Central memory CD4-positive, alpha-beta T cell (primary cell): Measurements from ENCODE around the gene CKS2.

Experiments
- DNase-seq: peaks from one replicate; pipeline ENCODE4 v3.0.0; 2022

CKS2 gene

DNA sequence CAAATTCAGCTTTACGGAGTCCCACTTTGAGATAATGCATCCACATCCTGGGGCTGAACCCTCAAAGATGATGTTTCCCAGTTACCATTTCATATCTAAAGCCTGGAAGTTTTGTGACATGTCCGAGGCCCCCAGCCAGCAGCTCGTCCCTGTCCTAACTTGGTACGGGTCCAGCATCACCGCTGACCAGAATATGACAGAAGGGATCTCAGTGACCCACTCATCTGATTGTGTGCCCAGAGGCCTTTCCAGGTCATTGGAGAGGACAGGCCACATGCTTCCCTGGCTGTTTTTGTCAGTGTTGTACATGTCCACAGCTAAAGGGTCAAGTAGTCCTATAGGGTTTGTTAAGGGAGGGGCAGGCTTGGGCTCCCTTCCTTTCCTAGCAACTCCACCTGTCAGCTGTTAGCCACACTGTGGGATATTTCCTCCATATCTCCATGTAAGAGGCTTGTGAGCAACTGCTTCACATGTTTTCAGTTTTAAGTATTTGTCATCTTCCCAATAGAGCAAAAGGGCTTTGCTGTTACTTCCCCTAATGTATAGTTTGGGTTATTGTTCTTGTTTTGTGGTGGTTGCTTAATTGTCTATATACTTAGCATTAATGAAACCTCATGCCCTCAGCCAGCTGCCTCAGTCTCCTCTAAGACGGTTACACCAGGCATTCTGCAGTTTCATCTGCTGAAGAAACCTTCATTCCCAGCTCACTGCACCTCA, 40.7 kb downstream of the CKS2 start:
- no peak for DNase-seq

DNA sequence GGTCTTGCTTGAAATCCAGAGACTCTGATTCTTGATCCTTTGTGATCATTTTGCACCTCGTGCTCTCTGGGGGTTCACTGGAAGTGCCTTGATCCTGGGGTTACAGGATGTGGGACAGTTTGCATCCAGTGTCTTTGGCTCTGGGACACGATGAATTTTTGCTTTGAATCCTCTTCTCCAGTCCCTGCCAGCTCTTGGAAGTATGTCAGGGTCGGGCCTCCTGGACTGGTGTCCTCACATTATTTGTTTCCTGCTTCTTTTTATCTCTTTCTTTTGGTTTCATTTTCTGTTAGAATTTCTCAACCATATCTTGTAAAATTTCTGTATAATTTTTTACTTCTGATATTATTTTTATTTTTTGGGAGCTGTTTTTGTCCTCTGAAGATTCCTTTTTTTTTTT, 41.5 kb downstream of the CKS2 start:
- no peak for DNase-seq

DNA sequence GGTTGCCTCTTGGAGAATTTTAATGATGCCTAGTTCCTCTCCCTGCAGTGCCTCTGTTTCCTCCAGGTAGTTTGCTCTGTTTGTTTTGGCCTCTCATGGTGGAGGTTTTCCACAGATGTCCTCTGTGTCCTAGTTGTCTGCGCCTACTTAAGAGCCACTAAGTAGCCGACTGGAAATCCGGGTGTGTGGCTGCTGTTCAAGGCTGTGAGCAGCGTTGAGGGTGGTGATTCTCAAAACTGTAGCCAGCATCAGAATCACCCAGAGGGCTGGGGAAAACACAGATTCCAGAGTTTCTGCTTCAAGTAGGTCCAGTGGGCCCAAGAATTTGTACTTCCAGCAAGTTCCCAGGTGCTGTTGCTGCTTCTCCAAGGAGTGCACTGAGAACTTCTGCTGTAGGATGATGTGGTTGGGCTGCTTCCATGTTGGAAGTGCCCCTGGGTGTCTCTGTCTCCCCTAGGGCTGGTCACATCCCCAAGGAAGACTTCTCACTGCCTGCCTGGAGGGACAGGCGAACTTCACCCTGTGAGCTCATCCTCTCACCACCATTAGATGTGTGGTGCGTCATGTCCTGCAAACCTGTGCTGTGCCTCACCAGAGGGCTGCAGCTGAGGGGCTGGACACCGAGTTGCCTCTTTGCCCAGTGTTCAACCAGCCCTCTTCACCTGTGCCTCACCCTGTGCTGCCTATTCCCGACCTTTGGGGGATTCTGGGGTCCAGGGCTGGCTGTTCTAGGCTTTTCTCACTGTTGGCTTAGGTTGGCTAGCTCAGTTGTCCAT, 42.1 kb downstream of the CKS2 start:
- DNase-seq, result no peak

DNA sequence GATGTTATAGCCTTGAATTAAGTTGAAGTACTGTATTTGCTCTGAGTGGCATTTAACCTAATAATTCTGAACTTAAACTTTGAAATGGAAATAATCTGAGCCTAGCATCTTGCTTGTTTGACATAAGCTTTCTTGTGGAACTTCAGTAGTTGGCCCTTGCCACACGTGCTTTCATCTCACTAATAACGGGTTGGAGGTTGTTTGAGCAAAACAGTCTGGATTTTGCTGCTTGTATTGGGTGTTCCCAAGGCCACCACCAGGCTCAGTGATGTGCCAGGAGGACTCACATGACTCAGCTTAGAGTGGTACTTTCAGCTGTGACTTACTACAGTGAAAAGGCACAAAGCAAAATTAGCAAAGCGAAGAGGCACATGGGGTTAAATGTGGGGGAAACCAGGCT, 43.0 kb downstream of the CKS2 start:
- no peak for DNase-seq

DNA sequence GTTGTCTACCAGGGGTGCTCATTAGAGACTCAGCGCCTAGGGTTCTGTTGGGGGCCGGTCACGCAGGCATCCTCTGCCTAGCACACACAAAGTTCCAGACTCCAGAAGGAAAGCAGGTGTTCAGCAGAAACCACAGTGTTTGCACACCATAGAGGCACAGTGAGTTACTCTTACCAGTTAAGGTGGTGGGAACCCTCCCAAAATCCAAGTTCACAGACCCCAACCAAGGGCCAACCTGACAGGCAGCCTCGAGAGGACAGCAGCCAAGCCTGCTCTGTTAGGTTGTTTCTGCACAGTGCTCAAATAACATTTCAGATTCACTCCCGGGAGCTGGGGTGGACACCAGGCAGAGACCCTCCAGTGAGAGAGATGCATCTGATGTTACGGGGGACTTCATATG, 43.5 kb downstream of the CKS2 start:
- no peak for DNase-seq

DNA sequence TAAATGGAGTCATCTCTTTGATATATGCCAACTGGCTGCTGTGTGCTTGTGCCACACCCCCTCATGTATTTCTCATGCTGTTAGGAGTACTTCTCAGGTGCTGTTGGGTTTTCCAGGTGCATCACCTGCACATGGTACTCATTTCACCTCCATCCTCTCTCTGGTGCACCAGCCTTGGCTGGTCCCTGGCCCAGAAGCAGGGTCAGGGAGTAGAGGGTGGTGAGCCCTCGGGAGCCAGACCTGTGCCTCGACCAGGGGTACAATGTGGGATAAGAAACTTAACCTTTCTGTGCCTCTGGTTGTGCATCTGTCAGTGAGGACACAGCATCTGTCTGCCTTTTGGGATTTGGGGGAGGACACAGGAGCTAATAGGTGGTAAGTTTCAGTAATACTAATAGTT, 45.8 kb downstream of the CKS2 start:
- DNase-seq, result no peak

DNA sequence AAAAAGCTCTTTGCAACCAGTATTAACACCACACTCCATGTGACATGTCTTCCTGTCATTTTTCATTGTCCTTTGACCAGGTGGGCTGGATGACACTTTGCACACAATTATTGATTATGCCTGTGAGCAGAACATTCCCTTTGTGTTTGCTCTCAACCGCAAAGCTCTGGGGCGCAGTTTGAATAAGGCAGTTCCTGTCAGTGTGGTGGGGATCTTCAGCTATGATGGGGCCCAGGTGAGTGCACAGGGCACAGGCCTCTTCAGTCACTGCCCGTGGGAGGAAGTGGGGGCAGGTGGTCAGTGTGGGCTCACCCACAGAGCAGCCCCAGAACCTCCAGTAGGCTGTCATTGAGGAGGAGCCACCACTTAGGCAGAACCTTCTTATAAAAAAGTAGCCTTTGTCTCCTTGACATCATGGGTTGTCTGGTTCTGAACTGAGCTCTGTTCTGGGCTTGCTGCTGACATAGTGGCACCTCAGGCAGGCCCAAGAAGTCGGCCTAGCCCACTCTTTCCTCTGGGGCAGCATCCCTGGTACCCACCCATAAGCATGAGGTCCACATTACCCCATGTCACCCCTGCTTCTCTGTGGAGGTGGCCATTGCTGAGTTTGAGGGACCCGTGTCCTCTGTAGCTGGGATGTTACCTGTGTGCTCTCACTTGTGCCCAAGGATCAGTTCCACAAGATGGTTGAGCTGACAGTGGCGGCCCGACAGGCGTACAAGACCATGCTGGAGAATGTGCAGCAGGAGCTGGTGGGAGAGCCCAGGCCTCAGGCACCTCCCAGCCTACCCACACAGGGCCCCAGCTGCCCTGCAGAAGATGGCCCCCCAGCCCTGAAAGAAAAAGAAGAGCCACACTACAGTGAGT, 46.6 kb downstream of the CKS2 start:
- DNase-seq, result no peak

DNA sequence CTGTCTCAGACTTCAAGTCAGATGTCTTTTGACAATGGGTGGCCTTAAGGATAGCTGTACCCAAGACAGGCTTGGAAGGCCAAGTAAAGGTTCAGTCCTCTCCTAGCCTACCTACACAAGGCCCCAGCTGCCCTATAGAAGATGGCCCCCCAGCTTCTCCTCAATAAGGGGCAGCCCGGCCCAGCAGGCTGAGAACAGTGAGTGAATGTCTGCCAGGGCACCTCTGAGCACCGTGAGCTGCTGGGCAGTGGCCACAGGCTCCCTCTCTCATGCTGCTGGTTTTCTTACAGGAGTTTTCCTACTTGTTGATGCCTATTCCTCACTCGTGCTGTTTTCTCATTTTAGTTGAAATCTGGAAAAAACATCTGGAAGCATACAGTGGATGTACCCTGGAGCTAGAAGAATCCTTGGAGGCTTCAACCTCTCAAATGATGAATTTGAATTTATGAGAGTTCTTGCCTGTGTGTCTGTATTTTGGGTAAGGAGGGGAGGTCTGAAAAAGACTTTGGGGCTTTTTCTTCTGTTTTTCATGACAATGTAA, 47.5 kb downstream of the CKS2 start:
- no peak for DNase-seq

DNA sequence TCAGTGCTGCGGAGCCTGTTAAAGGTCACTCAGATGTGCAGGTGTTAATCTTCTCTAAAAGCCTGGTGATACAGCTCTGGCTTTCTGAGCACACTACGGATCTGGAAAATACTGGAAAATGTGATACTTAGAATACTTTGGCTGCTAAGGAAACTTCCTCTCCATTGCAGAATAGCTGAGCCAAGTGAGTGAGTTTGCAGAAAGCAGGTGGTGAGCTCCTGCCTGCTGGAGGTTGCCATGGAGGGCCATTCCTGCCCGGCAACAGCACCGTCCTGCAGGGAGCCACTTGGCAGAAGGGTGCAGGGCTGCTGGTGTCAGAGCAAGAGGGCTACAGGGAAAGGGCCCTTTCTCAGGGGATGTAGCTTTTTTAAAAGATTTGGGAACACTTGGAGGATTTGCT, 48.0 kb downstream of the CKS2 start:
- no peak for DNase-seq

DNA sequence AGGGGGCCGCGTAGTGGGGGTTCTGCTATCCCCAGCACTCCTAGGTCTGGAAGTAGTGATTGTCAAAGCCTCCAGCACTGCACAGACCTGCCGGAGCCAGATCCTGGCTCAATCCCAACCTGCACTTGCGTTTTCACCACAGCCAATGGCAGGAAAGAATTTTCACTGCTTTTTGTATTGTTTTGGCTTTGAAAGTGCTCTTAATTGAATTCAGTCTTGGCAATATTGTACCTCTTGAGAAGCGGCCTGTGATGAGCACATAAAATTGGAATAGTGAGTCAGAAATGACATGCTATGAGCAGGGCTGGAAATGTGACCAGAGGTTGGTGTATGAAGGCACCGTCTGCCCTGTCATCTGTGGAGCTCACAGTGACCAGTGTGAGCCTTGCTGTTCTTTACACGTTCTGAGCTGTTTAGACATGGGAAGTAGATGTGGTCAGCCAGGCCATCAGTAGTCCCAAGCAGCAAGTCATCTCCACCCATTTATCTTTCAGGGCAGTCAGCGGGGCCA, 48.8 kb downstream of the CKS2 start:
- DNase-seq, result no peak

DNA sequence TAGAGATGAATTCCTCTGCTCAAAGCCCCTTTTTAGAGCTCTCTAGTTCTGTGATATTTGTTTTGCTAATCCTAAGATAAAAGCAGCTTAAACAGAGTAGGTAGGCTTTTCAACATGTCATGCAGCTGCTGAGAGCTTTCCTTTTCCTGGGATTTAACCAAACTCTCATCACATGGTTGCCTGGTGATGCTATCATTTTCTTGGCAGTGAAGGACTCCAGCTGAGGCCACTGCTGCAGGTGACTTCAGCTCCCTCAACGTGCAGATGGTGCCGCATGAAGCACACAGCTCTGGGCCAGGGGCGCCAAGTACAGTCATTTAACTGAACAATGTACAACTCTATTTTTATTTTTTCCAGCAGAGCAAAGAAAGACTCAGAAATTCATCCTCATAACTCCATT, 49.5 kb downstream of the CKS2 start:
- DNase-seq, result no peak

DNA sequence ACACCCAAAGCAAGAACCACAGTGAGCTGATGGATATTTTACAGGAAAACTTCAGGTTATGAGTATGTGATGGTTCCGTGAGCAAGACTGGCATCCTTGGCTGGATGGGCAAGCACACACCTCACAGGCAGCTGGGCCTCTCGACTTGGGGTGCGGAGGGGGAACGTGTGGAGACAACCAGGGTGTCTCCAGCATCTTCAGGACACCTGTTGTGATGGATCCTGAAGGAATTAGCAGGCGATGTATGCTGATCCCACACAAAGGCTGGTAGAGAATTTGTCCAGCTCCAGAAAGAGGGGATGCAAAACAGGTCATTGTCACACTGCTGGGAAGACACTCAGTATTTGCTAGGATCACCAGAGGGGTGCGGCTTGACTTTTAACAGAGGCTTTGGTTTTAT, 50.0 kb downstream of the CKS2 start:
- DNase-seq, result no peak

DNA sequence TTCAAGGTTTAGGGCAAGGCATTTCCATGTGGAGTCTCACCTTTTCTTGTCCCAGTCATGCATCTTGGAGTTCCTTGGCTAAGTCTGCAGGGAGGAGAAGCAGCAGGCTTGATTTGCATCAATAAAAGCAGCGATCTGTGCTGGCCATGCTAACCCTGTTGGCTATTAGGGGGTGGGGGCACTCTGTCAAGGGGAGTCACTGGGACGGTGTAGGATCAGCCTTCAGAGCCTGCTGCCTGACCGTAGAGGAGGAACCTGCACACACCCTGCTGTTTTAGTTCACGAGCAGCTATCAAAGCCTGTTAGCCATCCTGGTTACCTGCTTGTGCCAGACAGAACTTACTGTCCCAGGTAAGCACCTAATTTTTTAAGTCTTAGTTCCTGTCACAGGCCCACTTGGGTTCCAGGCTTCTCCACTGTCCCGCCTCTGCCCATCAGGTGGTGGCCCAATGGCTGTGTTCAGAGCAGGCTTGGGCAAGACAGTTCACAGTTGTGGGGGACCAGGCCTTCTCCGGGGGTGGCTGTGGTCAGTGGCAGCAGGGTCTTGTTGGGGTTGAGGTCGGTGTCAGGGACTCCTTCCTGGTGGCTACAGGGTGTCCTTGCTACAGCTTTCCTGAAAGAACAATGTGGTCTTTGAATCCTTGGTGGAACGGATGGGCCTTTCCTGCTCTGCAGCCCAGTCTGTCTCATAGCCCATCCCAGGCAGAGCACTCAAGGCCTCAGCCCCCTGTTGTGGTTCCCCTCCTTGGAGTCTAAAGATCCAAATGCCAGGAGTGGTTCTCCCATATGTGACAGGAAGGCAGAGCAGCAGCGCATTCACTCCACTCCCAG, 51.0 kb downstream of the CKS2 start:
- no peak for DNase-seq

DNA sequence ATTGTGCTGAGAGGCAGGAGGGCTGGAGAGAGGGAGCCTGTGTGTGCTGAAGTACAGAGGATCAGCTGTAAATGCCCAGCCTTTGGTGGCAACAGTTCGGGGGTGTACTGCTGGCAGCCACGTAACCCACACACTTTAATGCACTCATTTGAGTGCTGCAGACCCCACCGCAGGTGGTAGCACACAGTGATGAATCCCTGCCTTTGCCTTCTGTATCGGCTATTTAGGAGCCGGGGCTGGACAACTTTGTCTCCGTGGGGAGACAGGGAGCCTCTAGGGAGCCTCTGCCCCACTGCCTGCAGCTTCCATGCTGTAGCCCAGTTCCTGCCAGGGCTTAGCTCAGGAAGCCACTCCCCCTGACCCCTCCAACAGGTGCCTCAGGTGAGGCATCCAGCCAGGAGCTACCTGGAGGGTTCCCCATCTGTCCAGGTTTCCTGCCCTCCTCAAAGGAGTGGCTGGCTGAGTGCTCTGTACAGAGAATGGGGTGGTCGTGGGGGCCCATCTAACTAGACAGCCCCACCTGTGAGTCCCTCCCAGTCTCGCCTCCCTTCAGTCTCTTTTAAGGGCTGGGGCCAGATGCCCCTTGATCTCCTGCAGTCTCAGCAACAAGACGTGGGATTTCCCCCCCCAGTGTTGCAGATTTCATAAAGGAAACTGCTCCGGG, 51.8 kb downstream of the CKS2 start:
- DNase-seq, result no peak

DNA sequence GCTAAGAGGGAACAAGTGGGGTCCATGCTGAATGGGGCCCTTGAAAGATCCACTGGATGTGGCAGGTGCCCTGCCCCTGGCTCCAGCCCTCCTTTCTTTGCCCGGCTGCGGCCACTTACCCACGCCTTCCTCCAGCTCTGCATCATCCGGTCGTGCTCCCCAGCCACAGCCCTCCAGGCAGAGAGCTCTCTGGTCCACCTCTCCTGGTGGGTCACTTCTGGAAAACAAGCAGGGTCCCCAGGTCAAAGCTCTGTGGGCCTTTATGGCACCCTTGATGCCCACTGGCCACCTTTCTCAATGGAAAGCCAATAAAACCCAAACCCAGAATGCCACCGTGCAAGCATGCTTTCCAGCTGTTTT, 52.3 kb downstream of the CKS2 start:
- DNase-seq, result no peak

DNA sequence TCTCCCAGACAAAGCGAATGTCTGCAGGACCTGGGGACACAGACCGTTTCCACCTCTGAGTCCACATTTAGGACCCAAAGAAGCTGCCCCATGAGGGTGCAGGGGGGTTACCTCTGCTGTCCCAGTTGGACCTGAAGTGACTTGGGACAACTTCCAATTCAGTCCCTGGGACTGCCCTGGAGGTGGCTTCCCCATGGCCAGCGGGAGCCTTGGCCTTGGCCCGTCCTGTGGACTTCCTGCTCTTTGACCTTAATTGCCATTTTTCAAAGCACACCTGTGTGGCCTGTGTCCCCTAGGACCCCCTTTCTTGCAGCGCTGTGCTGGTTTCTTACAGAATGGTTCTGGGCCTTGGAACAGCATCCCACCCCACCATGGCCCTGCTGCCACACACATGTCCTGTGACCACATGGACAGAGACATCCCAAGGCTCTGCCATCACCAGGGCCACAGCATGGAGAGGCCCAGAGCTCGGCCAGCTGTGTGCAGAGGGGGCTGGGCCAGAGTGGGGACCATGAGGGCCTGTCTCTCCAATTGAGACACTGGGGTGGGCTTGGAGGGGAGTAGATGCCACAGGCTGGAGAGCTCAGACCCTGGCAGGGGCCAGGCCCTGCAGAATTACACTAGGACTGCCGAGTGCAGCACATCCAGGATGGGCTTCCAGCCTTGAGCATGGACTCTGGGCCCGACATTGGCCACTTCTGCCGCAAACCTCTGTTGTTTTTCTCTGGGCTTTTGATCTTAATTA, 53.1 kb downstream of the CKS2 start:
- DNase-seq, result no peak

DNA sequence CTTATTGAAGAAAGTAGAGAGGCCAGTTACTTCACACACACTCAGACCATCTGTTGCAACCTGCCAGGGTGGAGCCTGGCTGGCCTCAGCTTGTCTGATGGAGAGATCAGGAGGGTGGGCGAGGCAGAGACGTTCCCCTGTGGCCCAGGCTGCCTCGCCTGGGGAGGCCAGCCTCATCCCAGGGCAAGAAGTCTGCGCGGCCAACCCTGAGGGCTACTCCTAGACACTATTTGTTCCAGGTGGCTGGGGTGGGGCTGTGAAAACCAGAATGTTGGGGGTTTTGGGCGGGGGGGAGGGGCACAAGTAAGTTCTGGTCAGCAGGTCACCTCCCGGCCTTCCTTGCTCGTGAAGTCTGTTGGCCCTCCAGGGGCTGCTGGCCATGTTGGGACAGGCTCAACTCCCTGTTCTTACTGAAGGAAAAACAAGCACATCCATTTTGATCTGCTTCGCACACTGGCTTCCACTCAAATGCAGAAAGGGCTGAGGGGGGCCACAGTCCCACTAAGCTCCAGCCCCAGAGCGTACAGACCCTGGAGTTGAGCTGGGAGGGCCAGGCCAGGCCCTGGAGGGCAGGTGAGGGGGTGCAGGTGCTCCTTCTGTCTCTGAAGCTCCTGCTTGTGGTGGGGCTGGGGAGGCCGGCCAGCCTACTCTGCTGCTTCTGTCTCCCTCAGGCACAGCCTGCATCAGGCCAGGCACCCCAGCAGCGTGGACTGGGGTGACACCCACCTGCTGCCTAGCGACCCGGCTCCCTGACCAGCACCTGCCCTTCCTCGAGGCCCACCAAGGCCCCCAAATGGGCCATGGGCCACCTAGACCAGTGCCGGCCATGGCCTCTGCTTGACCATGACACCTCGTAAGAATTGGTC, 53.9 kb downstream of the CKS2 start:
- no peak for DNase-seq

DNA sequence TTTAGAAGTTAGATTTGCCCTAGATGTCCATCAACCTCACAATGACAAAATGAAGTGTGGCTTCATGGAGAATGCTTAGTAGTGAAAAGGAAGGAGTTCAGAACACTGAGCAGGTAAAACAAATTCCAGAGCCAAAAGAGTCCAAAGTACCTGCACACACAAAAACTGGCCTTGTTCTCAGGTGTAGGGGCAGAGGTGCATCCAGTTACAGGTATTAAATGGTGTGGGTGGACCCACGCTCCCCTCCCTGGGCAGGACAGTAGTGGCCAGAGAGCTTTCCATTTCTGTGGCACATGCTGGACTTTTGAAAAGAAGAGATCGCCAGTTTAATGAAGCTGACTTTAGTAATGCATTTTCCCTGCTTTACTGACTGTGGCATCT, 54.5 kb downstream of the CKS2 start:
- no peak for DNase-seq
